Globus pallidus (tissue), 1 donor: ENCODE measurements around the gene YY2.
"Not testable (repeated sequence)": the region's sequence is repeated elsewhere in the genome, so short reads cannot be mapped to it uniquely, and the experiment has no call there.

Source experiments
- DNase-seq: peaks from one replicate; pipeline ENCODE4 v3.0.0-alpha.2; 2015; ENCODE audit warnings: low spot score

Gene YY2

DNA sequence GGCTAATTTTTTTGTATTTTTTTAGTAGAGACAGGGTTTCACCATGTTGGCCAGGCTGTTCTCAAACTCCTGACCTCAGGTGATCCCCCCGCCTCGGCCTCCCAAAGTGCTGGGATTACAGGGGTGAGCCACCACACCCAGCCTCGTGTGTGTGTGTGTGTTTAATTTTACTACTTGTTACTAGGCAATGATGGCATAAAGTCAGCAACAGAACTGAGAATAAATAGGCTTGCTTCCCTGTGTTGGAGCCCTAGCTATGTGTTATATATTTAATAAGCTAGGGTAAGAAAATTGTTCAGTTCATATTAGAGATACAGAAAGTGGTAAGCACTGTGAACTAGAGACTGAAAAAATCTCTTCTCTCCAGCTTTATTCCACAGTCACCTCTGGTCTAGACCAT, 18.4 kb downstream of the YY2 start:
- DNase-seq, result not testable (repeated sequence)

DNA sequence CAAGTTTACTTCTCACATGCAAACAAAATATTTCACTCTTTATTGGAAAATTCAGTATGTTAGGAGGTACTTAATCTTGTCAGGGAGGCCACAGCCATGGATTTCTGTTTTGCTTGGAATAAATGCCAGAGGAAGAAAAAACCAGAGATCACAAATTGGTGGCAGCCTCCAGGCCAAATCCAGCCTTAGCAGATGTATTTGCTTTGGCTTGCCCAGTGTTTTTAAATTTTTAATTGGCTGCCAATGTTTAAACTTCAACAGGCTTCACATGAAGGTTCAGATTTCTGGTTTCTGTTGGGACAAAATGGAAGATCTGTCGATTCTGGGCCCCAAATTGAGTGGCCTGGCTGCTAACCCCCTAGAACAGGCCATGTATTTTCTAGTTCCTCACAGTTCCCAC, 19.2 kb downstream of the YY2 start:
- DNase-seq, result no peak

GRCh38 chrX:21881881-21882574, 26.2 kb downstream of the YY2 start:
- no peak for DNase-seq

GRCh38 chrX:21883258-21883657, 27.5 kb downstream of the YY2 start:
- peak; percentile 17 for DNase-seq

- no peak for DNase-seq
Observed at GRCh38 chrX:21885568-21885967, 29.8 kb downstream of the YY2 start.

GRCh38 chrX:21905313-21905712, 49.5 kb downstream of the YY2 start:
- DNase-seq, result peak; percentile 9

- DNase-seq, result no peak
Observed at GRCh38 chrX:21905953-21906352, 50.2 kb downstream of the YY2 start.

DNA sequence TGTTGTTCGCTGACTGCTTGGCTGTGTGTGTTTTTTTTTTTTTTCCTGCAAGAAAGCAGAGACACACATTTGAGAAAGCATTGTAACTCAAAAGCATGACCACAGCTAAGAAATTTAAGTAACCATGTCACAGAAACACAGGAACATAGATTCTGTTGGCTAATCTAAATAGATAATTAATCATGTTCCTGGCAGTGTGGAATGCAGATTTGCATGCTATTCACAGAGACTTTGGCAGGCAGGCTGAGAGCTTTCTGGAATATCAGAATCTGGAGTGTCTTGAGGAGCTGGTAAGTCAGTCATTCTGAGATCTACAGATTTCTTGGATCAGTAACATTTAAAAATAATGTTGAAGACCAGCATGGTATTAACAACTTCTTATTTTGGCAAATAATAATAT, 51.5 kb downstream of the YY2 start:
- no peak for DNase-seq
